HG02678 (cell line): ENCODE results near the gene PIK3AP1.
"Not testable (repeated sequence)": the region's sequence is repeated elsewhere in the genome, so short reads cannot be mapped to it uniquely, and the experiment has no call there.

Experiments
- ATAC-seq: cut with Tn5 transposase; IDR thresholded peaks from one replicate; pipeline ENCODE4 v1.9.1; 2021; ENCODE audit warnings: mild to moderate bottlenecking, moderate library complexity; ENCODE audit not compliant: unreplicated experiment

PIK3AP1 gene, protein sequence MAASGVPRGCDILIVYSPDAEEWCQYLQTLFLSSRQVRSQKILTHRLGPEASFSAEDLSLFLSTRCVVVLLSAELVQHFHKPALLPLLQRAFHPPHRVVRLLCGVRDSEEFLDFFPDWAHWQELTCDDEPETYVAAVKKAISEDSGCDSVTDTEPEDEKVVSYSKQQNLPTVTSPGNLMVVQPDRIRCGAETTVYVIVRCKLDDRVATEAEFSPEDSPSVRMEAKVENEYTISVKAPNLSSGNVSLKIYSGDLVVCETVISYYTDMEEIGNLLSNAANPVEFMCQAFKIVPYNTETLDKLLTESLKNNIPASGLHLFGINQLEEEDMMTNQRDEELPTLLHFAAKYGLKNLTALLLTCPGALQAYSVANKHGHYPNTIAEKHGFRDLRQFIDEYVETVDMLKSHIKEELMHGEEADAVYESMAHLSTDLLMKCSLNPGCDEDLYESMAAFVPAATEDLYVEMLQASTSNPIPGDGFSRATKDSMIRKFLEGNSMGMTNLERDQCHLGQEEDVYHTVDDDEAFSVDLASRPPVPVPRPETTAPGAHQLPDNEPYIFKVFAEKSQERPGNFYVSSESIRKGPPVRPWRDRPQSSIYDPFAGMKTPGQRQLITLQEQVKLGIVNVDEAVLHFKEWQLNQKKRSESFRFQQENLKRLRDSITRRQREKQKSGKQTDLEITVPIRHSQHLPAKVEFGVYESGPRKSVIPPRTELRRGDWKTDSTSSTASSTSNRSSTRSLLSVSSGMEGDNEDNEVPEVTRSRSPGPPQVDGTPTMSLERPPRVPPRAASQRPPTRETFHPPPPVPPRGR

DNA sequence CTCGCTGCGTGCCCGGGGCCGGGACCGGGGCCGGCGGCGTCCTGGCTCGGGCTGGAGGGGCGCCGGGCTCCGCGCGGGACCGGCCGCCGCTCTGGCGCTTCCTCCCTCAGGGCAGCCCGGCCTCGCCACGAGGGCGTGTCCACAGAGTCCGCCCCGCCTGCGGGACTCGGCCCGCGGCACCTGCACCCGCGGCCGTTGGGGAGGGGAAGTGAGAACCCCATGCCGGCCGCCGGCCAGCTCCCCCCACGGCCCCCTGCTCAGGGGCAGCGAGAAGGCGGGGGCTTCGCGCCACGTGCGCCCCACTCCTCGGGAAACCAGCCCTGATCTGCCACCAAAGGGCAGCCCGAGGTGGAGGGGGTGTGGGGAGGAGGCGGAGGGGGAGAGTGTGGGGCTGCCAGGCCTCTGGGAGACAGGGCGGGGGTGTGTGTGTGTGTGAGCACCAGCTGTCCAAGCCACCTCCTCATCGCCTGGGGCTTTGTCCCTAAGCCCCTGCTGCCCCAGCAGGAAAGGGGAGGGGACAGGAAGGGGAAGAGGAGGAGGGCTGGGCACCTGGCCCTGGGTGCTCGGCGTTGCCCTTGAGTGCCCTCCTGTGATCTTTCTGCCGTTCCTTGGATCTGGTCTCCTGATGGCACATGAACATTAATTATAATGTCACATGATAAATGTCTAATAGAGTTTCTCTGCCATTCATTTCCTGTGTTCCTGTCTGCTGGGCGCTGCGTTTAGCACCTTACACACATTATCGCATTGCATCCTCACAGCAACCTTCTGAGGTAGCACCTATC is at the start of gene PIK3AP1:
PIK3AP1 (minus strand) TSS at position 93 of the 785 bp plus-strand sequence. CDS start 120 bp downstream, outside the sequence.
- ATAC-seq: peak; percentile 71

DNA sequence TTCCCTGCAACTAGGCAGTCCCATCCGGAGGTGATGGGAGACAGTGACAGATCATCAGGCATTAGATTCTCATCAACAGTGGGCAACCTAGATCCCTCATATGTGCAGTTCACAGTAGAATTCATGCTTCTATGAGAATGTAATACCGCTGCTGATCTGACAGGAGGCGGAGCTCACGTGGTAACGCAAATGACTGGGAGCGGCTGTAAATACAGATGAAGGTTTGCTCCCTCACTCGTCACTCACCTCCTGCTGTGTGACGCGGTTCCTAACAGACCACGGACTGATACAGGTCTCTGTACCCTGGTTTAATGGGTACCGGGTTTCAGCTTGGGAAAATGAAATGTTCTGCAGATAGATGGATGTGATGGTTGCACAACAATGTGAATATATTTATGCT is 47.8 kb upstream of the PIK3AP1 start:
- ATAC-seq: no peak

DNA sequence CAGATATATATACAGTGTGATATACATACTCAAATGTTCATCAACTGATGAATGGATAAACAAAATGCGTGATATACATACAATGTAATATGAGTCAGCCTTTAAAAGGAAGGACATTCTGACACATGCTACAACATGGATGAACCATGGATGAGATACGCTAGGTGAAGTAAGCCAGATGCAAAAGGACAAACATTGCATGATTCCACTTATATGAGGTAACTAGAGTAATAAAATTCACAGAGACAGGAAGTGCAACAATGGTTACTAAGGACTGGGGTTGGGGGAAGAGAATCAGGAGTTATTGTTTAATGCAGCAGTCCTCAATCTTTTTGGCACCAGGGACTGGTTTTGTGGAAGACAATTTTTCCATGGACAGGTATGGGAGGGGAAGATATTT is 47.3 kb upstream of the PIK3AP1 start:
- ATAC-seq: no peak

DNA sequence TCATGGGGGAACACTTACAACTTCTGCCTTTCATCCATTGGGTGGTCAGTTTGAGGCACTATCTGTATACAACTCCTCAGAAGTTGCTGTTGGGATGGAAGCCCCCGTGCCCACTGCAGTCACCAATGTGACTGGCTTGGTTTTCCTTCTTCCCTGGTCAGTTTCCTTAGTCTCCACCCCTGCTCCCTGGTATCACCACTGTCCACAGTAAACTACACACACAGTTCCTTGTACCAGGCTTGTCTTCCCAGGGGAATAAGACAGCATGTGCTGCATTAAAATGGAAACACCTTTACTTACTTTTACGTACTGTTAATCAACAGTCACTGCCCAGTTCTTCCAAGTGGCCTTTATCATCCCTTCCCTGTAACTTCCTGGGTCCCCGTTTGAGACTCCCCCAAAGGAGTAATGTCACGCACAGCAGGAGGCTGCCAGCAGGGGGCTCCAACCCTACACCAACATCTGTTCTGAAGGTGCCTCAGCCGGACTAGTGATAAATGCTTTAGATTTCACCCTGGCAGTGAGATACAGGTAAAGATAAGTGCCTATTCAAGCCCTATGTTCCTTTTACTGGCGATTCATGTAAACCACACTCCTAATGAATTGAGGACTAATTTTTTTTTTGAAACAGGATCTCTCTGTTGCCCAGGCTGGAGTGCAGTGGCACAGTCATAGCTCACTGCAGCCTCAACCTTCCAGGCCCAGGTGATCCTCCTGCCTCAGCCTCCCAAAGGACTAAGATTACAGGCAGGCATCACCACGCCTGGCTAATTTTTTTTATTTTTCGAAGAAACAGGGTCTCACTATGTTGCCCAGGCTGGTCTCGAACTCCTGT is 45.3 kb upstream of the PIK3AP1 start:
- no peak for ATAC-seq

DNA sequence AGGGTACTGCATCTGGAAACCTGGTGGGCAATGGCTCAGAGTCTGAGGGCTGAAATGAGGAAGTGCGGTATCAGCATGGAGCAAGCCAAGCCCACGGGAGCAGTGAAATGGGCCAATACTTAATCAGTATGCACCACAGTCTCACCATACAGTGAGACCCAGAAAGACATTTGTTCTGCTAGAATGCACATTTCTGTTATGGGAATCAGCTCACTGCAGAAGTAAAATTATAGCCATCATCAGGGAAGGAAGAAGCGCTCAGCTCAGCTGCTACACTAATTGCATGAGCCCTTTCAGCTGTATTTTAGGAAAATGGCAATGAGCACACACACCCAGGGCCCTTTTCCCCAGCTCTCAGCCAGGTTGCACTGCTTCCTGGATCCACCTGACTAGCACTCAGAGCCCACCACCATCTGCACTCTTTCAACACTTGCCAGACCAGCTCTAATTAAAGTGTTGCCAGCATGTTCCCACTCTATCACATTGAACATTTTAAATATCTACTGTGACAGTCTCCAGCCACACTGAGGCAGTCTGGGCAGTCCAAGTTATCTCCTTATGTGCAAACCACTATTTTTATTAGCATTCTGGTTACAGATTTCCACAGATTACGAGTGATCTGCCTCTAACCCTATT is 44.2 kb upstream of the PIK3AP1 start:
- ATAC-seq: no peak

DNA sequence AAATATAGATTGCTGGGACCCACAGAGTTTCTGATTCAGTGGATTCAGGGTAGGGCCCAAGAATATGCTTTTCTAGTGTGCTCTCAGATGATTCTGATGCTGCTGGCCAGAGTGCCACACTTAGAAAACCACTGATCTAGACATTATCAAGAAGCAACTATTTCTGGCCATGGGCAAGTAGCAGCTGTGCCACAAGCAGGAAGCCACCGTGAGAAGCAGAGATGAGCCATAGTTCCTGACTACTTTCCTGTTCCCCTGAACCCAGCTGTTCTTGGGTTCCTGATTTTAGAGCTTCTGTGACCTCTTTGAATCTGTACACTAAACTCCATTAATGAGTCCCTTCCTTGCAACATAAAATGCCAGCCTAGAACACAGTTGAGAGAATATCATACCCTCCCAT is 38.1 kb upstream of the PIK3AP1 start:
- ATAC-seq: peak; percentile 79

DNA sequence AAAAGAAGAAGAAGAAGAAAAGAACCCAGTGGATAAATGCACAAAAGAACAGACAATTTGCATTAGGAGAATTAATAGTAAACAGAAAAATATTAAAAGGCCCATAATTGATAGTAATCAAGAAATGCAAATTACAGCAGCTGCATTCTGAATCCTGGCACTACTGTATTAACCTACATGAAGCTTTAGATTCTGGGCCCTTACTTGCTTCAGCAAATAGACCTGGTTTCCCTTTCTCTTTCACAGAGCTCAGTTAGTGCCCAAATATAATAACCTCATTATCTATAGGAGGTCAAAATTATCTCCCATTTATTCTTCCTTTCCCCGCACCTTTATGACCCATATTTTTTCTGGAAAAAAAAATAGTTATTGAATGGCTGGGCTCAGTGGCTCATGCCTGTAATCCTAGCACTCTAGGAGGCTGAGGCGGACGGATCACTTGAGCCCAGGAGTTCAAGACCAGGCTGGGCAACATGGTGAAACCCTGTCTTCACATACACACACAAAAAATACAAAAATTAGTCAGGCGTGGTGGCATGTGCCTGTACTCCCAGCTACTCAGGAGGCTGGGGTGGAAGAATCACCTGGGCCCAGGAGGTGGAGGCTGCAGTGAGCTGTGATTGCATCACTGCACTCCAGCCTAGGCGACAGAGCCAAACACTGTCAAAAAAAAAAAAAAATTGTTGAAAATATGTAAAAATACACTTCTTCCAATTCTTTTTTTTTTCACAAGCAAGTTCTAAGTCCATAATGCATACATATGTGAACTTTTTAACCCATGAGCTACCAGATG is 36.0 kb upstream of the PIK3AP1 start:
- no peak for ATAC-seq

DNA sequence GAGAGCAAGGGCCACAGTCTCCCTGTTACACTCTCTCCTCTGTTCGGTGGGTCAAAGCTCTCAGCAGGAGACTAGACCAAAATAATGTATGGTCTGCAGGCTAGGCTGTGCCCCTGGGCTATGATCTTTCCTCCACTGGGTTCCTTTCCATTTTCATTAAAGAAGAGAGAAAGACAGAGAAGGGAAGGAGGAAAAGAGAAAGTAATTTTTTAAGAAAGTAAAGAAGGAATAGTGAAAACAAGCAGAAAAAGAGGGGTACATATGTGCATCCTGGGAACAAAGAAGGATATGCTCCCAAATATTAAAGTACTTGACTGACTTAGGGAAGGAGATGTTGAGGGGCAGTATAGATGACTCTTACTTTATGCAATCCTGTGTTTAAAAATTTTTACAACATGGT is 33.6 kb upstream of the PIK3AP1 start:
- ATAC-seq: no peak

DNA sequence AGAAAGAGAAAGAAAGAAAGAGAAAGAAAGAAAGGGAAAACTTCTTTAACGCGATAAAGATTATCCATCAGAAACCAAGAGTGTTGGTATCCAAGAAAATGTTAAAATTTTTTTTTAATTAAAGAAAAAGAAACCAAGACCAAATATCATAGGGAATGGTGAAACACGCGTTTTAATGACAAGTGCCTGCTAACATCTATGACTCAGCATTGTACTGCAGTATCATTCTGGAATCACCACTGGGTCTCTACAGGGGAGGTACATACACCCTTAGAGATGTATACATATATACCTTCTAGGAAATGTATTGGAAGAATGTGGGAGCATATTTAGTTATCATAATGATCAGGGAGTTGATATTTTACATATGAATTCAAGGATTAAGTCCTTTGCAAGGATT is 32.1 kb upstream of the PIK3AP1 start:
- no peak for ATAC-seq

DNA sequence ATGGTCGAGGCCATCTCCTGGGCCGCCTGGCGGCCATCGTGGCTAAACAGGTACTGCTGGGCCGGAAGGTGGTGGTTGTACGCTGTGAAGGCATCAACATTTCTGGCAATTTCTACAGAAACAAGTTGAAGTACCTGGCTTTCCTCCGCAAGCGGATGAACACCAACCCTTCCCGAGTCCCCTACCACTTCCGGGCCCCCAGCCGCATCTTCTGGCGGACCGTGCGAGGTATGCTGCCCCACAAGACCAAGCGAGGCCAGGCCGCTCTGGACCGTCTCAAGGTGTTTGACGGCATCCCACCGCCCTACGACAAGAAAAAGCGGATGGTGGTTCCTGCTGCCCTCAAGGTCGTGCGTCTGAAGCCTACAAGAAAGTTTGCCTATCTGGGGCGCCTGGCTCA is 30.0 kb upstream of the PIK3AP1 start:
- not testable (repeated sequence) for ATAC-seq

DNA sequence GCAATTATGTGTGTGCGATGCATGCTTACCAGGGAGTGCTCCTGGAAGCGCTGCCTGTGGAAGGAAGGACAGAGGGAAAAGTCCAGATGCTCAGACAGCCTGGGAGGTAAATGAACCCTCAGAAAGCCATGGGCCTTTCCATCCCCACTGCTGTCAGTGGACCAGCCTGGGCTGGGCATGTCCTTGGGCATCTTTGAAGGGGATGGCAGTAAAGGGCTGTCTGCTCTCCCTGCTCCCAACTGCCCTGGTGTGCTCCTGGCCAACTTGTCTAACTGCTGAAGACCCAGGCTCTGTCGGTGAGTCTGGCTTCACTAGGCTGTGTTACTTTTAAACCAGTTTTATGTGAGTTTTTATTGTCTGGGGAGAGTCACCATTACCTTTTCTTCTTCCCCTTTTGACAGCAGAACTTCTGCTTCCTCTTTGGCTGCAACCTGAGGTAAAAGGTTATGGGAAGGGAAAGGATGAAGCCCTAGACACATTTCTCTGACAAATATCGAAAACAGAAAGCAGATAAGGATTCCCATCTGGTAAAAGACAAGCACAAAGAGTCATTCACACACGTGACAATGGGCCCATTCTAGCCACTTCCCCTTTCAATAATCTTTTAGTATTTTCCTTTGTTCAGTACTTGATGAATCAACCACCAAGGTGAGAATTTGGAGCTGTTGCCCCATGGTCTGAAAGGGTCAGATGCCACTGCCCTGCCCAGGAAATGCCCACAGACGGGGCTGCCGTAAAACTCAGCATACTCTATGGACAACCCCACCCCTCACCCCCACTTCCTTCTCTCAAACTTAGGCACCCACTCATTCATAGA is 27.6 kb upstream of the PIK3AP1 start:
- peak; percentile 91 for ATAC-seq

DNA sequence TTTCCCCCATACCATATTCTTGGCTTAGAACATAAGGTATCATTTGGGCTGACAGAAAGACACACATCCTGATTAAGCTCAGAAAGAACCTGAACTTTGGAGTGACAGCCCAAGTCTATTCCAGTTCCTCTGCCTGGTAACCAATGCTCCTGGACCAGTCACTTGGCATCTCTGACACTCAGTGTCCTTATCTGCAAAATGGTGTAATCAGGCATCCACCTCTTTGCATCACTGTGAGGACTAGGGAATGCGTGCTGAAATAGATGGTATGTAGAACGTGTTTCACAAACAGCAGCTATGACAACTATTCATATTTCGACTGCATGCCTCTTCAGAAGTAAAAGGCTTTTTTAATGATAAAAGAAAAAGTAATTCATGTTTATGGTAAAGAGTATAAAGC is 26.2 kb upstream of the PIK3AP1 start:
- no peak for ATAC-seq

DNA sequence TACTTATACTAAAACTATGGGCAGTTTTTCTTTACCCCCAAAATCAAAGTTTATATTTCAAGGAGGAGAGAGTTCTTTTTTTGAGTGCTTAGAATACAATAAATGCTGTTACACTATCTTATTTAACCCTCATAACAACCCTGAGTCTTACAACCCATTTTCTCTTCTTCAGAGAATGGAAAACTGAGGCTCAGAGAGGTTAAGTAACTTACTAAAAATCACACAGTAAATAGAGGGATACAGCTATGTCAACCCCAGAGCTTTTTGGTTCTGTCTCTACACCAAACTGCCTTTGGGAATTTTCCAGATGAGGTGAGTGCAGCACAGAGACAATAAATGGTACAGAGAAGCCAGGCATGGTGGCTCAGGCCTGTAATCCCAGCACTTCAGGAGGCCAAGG is 25.6 kb upstream of the PIK3AP1 start:
- no peak for ATAC-seq

DNA sequence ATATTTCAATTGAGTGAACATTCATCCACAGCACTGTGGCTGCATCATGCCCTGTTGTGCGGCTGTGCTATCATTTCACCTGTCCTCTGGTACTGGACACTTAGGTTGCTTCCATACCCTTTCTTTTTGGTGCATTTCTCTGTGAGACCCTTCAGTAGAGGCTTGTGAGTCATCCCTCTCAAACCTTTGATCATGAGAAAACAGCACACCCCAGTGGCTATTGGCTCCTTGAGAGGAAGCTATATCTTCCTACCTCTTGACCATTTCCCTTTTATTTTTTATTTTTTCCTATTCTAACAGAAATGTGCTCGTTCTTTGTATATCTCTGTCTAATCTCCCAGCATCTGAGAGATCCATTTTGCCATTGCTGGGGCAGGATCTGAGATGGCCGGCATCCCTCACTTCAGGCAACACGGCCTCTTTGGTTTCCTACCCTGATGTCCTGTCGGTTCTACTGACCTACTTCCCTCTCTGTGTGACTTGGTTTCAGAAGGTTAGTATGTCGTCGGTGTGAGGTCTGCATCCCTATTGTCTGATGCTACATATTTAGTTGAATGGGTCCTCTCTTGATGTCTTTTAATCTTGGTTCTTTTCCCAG is 23.8 kb upstream of the PIK3AP1 start:
- no peak for ATAC-seq

DNA sequence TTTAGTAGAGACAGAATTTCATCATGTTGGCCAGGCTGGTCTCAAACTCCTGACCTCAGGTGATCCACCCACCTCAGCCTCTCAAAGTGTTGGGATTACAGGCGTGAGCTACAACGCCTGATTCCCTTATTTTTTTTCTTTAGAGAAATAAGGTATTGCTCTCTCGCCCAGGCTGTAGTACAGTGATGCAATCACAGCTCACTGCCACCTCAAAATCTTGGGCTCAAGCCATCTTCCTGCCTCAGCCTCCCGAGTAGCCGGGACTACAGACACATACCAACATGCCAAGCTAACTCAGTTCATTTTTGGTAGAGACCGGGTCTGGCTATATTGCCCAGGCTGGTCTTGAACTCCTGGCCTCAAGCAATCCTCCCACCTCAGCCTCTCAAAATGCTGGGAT is 21.2 kb upstream of the PIK3AP1 start:
- ATAC-seq: not testable (repeated sequence)

DNA sequence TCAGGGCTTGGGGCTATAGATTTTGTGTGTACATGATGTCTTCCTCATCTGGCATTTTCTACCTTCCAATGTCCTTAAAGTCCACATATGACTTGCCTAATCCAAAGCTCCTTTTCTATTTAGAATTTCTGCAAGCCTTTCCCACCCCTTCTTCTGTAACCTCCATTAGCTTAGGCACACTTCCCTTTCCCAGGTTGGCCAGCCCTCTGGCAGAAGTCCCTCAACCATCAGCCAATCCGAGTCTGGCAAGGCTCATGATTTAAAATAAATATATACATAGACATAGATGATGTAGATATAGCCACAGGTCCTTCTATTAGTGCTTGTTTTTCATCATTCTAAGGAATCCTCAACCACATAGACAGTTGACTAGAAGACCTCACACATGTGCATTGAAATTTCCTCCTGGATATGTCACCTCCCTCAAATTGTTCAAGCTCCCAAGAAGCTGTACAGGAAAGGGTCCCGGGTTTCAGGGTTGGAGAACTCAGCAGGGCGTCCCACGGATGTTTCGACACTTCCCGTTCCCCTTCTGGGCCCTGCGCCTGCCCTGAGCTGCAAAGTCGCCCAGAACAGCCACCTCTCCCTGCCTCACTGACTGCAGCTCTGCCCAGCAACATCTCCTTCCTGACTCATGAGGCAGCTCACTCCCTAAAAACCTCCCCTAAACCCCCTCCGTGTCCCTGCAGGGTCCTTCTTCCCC is 20.4 kb upstream of the PIK3AP1 start:
- ATAC-seq: no peak

DNA sequence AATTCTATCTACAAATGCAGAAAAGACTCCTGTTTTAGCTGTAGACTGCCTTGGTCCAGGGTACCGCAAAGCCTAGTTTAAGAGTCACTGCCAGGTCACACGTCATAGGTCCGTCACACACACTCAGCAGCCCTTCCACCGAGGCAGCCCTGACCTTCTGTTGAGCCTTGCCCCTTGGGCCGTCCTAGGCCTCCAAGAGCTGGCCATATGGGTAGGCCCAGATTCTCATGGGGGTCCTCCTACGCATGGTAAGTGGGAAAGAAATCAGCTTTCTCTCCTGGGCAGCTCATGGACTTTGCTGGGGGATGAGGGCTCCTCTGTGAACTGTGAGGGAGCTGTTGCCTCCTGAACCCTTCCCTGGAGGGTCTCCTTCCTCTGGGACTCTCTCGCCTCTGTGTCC is 19.8 kb upstream of the PIK3AP1 start:
- ATAC-seq: no peak
